MM.1S (cell line): ENCODE data around the gene S100A13.

Experiments
- CTCF ChIP-seq: fragments of 300-600 bp; sonication (generic); IDR thresholded peaks from 2 replicates; pipeline ENCODE4 v1.5.1; 2016; ENCODE audit warnings: antibody characterized with exemption, low read length, mixed read lengths
- EZH2 ChIP-seq: fragments of 300-600 bp; sonication (generic); optimal IDR thresholded peaks from 2 replicates; pipeline ENCODE3; 2017; ENCODE audit warnings: low read depth, mild to moderate bottlenecking, antibody characterized with exemption, low read length, mixed read lengths
- EZH2phosphoT487 ChIP-seq: fragments of 300-600 bp; sonication (generic); IDR thresholded peaks from 2 replicates; pipeline ENCODE4 v1.6.1; 2018; ENCODE audit warnings: antibody characterized with exemption, low read length

GRCh38 chr1:153569465-153569864, 57.8 kb downstream of the S100A13 start:
- TF ChIP-seq CTCF (no peak), EZH2phosphoT487 (no peak), EZH2 (no peak)
